NOMO-1 treated with dmso at 0.1 percent for 144 hours (cell line): Measurements from ENCODE around the gene DAW1.
A peak's percentile ranks its signal among the peaks of the same experiment; 100 is the strongest.
"Not testable (repeated sequence)": the region's sequence is repeated elsewhere in the genome, so short reads cannot be mapped to it uniquely, and the experiment has no call there.

Experiments used
- DNase-seq: peaks from one replicate; lab custom pipeline; 2025; ENCODE audit not compliant: unreplicated experiment; lab: John Stamatoyannopoulos, UW

Gene DAW1, protein sequence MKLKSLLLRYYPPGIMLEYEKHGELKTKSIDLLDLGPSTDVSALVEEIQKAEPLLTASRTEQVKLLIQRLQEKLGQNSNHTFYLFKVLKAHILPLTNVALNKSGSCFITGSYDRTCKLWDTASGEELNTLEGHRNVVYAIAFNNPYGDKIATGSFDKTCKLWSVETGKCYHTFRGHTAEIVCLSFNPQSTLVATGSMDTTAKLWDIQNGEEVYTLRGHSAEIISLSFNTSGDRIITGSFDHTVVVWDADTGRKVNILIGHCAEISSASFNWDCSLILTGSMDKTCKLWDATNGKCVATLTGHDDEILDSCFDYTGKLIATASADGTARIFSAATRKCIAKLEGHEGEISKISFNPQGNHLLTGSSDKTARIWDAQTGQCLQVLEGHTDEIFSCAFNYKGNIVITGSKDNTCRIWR

DNA sequence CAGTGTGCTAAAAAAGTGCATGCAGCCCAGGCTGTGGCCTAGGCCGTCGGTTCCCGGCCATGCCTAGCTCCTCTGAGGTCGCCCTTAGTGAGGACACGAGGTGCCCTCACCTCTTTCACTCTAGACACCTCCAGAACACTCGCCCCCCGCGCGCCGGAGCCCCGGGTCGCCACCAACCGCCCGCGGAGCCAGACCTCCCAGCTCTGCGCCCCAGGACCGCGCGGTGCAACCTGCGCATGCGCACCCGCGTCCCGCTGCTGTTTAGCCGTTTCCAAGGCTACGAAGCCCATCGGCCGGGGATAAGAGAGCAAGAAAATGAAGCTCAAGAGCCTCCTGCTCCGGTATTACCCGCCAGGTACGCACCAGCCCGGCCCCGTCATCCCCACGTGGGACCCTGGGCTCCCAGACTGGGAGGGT is at the start of gene DAW1:
Gene DAW1, plus strand, starts transcription at position 257 of the 417 bp plus-strand sequence. Its CDS starts 59 bp downstream, at position 316.
- no peak for DNase-seq

DNA sequence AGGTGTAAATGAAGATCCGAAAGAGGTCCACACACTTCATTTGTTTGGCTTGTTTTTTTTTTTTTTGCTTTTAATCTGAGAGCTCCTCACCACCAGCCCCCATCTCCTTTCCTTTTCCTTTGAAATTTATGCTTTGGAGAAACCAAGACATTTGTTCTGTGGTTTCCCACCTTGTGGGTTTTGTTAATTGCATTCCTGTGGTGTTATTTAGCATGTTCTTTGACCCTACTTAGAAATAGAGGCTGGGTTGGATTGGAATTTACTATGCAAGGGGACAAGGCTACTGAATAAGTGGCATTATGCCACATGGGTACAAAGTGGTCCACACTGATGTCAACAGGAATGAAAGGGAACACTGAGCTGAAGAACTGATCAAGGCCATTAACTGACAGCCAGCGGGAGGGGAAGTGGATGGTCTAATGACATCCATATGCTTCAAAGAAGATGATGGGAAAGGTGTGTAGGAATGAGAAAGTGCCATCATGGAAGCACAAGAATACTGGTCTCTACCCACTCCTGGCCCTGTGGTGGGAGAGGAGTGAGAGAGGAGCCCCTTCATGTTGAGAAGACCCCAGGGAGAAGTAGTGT is 48.9 kb upstream of the DAW1 start:
- no peak for DNase-seq

DNA sequence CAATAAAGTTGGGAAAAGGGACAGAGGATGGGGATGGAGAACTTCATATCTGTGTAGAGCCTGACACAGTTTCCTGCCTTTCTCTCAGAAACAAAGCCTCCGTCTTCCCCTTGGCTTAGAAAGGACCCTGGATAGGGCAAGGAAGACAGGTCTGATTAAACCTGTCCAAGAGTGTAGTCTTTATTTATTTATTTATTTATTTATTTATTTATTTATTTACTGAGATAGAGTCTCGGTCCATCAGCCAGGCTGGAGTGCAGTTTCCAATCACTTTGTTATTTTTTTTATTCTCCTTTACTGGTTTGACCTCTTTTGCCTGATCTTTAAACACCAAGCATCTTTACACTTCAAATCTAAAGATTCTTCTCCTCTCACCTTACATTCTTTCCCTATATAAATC is 47.5 kb upstream of the DAW1 start:
- no peak for DNase-seq

DNA sequence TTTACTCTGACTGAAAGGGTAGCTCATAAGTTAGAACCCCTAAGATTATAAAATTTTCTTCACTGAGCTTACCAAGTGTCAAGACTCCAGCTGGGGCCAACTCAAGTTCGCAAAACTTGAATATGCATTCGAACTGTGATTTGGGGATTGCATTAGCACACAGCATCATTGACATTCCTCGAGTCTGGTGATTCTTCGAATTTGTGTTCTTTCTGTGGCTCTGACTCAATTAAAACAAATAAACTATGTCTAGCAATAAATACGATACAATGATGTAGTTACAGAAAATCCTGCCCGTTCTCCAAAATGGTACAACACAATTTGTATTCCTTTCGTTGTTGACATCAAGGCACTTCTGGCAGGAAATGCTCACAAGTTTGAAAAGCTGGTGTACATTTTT is 46.7 kb upstream of the DAW1 start:
- no peak for DNase-seq

DNA sequence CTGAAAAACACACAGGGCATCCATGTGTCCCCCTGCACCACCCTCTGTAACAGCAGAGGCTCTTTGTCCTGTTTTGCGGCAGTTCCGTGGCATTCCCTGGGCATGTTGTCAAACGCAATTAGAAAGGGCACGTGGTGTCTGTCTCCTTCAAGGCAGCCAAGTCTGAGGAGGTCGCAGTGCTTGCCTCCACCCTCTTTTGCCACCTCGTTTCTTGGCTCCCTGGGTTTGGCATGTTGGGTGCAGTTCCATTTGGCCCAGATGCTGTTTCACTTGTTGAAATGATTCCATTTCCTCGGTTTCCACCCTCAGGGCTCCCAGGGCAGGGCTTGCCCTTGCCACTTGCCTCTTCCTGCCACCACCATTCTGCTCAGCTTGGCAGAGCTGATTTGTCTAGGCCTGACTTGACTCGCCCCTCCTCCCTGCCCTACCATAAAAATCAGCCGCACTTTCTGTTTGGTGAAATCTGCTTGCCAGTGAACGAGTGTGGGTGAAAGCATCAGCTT is 45.4 kb upstream of the DAW1 start:
- no peak for DNase-seq

DNA sequence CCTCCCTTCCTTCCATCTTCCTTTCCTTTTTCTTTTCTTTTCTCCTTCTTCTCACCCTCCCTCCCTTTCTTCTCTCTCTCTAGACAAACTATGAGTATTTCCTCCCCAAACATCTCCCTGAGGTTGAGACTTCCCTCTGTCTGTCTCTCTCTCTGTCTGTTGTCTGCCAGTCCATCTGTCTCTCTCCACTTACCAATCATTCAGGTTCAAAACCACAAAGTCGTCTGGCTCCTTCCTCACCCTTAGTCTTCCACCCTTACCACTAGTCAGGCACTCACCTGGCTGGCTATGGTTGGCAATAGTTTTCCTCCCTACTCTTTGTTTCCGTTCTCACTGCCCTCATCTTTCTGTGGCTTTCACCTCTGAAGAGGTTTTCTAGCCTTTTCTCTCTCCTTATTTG is 44.9 kb upstream of the DAW1 start:
- no peak for DNase-seq

DNA sequence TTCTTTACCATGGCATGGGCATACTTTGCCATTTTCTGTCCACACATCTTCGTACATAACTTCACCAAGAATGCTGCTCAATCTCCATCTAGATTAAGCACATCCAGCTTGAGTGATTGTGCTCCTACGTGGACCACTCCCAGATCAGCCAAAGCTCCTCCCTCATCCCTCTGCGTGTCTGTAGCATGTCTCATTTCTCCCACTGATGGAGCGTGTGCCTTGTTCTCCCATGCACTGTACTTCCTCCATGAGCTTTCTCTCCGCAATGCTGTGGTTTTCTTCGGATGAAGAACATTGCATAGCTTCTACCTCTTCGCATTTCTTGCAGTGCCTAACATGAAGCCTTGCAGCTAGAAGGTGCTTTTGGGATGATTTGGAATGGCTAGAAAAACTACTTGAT is 44.3 kb upstream of the DAW1 start:
- DNase-seq = no peak

DNA sequence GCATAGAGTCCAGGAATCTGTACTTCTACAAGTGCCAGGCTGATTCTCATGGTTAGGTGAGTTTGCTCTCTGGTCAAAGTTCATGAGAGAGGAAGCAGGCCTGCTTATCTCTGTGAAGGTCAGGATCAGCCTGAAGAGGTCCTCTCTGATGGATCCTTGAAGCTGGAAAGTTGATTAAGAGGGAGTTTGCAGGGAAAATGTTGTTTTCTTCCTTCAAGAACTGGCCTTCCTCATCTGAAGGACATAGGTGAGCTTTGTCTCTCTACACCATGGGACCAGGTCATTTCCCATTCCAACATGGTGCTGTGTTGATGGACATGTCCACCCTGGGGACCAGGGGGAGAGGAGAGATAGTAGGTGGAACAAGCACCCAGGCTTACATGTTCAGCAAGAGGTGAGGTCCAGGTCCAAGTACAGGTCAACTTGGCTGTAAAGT is 42.9 kb upstream of the DAW1 start:
- DNase-seq = no peak

DNA sequence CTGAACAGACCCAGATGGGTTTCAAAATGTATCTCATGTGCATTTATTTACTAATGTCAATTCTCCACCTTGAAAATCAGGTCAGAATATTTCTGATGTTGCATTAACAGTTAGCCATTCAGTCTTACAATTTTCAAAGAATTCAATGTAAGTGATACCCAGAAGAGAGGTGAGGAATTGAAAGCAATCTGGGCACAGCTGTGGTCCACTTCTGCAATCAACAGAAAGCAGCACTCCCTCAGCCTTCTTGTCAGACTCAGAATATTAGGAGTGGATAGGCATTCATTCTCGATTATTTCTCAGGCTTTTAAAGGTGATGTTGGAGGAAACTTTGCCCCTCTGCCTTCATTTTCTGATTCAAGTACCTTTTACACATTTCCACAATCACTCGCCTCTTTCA is 42.1 kb upstream of the DAW1 start:
- no peak for DNase-seq

DNA sequence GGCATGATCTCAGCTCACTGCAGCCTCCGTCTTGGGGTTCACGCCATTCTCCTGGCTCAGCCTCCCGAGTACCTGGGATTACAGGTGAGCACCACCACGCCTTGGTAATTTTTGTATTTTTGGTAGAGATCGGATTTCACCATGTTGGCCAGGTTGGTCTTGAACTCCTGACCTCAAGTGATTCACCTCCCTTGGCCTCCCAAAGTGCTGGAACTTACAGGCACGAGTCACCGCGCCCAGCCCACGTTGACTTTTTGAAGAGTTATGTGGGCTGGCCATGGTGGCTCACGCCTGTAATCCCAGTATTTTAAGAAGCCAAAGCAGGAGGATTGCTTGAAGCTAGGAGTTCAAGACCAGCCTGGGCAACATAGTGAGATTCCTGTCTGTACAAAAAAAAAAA is 37.0 kb upstream of the DAW1 start:
- DNase-seq = no peak

DNA sequence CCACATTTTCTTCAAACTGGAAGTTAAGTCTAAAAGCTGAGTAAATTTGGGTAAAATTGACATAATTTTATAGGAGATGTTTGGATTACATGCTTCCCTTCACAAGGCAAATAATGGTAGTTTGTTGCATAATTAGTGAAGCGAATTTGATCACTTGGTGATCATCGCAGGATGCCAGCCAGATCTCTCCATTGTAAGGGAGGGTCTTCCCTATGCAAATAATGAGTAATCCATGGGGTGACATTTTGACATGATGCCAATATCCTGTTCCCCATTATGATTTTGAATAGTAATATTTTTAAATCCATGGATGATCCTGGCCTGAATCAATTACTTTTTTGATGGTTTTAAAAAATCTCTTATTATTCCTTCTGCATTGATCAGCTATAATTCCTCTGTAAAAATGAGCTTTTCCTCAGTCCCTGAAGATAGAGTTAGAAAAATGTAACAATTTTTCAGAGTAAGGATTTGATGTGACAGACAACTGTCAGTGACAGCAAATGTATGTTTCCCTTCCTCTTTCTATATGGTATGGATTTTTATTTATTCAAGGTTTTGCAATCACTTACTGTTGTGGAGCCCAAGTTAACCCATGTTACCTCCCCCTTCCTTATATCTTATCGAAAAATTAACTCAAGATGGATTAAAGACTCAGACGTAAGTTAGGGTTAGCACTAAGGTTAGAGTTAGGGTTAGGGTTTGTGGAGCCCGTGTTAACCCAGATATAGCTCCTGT is 36.3 kb upstream of the DAW1 start:
- DNase-seq = peak; percentile 8

DNA sequence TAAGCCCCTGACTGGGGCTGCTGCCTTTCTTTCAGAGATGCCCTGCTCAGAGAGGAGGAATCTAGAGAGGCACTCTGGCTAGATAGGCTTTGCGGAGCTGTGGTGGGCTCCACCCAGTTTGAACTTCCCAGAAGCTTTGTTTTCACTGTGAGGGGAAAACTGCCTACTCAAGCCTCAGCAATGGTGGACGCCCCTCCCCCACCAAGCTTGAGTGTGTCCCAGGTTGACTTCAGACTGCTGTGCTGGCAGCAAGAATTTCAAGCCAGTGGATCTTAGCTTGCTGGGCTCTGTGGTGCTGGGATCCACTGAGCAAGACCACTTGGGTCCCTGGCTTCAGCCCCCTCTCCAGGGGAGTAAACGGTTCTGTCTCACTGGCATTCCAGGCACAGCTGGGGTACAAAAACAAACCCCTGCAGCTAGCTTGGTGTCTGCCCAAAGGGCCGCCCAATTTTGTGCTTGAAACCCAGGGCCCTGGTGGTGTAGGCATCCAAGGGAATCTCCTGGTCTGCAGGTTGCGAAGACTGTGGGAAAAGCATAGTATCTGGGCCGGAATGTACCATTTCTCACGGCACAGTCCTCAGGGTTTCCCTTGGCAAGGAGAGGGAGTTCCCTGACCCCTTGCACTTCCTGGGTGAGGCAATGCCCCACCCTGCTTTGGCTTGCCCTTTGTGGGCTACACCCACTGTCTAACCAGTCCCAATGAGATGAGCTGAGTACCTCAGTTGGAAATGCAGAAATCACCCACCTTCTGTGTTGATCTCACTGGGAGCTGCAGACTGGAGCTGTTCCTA is 31.9 kb upstream of the DAW1 start:
- not testable (repeated sequence) for DNase-seq

DNA sequence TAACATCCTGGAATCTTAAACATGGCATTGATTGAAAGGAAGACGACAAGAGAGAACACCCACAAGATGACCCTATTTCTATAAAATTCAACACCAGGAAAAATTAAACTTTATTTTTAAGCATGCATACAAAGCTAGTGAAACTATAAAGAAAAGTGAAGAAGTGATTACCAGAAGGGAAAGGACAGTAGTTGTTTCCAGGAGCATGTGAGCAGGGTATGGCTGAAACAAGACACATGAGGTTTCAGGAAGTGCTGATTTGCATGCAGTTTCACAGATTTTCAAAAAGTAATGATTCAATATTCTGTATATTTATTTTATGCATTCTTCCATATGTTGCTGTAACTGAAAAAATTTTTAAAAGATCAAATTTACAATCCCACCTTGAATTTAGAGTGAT is 24.6 kb upstream of the DAW1 start:
- DNase-seq = no peak

DNA sequence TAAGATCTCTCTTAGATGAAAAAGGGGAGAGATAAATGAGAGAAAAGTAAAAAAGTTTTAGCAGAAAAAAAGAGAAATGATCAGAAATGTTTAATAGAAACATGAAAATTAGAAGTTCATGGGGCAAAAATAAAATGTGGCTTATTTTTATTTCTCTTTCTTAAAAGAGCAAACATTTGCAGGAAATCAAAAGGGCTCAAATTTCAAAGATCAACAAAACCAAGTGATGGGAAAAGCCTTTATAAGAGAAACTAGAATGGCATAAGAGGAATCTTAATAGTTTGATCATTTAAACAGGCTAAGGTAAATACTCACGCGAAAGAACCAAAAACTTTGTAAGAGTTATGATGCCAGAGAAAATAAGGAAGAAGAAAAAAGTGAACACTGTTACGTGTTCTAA is 23.3 kb upstream of the DAW1 start:
- no peak for DNase-seq

DNA sequence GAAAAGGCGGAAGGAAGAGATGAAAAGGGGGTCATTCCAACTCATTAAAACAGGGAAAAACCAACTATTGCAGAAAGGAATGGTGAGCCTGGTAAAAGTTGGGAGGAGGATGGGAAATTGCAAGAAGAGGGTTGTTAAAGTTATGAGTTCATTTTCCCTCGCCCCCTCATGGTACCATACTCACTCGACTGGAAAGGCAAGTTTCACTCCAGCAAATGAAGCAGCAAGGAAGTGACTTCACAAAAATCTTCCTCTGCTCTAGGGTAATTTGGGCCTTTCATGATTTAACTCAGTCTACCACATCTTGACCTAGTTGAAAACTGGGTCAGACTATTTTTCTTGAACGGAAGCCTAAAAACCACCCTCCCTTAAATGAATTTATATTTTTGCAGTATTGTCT is 22.8 kb upstream of the DAW1 start:
- no peak for DNase-seq

DNA sequence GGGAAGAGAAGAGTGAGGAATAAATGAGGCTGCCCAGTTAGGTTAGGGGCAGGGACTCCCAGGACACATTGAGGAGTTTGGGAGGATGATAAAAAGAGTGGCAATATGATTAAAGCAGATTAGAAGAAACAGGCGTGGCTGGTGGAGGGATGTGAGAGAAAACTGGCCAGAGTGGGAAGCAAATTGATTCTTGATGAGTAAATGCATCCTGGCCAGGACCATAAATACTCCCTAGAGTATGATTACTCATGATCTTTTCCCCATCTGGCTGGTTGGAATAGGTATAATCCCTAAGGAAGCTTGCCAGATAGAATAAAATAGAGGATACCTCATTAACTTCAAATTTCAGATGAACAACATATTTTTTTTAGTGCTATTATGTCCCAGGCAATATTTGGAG is 21.5 kb upstream of the DAW1 start:
- no peak for DNase-seq

DNA sequence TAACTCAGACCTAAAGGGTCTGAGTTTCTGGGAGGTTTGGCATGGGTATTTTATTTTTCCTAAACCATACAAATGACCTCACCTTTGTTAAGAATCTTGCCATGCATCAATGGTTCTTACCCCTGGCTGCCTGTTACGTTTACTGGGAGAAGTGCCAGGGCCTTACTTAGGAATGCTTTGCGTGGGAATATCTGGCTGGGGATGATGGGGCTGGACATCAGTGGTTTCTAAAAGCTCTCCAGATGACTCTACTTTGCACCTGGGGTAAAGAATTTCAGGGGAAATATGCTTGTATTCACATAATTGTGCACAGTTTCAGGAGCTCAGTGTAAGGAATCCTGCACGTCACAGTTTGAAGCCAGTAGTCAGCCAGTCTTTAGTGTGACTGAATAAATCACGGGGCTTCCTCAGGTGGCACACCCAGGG is 18.2 kb upstream of the DAW1 start:
- no peak for DNase-seq

DNA sequence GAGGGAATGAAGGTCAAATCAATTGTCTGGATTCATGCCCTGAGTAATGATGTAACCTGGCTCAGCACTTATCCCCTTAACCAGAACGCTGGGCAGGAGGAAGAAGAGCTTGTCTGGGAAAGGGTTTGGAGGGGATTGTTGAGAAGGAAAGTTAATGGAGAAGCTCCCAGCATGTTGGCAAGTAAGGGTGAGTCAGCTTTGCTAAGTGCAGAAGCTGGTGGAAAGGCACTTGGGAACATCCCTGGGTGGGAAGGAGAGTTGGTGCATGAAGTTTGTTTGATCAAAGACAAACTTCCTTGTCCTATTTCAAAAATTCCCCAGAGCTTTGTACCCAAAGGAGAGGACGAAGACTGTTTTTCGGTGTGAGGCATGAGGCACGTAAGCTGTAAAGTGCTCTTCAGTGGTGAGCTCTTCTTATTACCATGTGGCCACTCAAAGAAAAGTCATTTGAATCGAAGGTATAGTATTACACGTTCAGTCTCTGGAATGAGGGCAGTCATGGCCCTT is 17.6 kb upstream of the DAW1 start:
- DNase-seq = no peak

DNA sequence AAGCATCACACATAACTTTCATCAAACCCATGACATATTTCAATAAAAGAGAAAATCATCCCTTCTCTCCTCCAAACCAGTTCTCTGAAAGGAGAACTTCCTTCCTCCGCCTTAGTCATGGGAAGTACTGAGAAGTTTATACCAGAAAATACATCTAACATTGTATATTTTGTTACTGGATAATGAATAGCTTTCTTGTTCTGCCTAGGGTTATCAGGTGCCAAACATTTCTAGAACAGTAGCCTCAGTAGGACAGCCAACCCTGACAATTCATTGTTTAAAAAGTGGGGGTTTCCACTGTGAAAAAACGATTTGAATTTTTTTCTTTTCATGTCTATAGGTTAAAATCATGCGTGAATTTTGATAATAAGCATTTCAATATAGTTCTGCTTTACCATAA is 16.0 kb upstream of the DAW1 start:
- no peak for DNase-seq

DNA sequence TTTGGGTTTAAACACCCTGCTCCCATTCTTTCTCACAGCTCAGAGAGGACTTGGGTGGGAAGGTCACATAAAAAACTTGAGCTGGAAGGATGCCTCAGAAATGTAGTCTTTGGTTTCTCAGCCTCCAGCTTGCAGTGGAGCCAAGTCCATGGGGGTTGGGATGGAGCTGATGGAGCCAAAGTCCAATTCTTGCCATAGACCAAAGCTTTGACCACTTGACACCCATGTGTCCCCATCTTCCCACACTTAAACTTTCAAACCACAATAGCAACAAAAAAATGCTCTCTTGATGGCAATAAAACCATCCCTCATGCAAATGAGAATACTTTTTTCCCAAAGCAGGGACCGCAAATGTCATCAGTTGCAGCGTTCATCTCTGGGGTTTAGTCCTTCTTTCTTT is 14.7 kb upstream of the DAW1 start:
- no peak for DNase-seq

DNA sequence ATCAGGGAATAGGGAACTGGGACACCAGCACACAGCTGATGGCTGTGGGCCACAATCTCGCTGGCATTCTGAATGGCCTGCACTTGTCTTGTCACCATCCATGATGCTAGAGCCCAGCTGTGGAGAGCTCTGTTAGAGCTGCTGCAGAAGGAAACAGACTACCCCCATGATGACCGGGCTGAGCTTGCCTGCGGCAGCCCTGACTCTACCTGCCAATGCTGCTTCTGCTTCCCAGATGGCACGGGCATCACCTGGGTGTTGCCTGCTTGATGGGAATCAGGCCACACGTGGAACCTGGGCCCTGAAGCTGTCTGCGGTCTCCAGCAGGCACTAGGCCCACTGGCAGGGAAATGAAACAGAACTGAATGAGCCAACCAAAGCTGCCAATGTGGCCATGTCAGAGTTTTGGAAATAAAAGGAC is 11.2 kb upstream of the DAW1 start:
- no peak for DNase-seq
